ENCODE measurements around the gene NAV2. TPM values are rescaled to one million over a fixed set of nuclear protein-coding genes. Genes with fewer than 3 reads are reported as not detected.
A peak's percentile ranks its signal among the peaks of the same experiment; 100 is the strongest.

NAV2 gene
- total RNA-seq, 2 donors from 2014 or later = 21.3 to 45.3 TPM

DNA sequence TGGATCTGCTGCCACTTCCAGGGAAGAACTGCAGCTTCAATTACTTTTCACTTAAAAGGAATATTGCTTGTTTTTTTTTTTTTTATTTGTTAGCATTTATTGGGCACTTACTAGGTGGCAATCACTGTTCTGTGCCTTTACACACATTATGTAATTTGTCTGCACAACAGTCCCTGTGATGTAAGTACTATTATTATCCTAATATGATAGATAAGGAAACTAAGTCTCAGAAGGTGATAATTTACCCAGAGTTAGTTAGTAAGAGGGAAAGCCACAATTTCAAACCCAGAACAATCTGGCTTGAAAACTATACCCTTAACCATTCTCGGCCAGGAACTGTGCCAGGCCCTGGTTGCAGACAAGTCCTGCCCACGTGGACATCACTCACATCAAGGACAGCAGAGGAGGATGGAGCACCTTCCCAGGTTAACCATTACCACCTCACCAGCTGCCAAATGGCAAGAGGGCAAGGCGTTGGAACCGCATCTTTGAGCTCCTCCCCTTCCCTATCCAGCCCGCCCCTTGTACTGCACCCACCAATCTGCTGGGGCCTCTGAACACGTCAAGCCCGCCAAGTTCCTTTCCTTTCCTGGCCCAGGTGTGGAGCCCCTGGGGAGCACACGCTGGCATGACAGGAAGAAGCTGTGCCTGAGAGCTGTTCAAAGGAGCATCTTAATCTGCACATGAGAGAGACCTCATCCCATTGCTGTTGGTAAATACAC is 78.4 kb downstream of the NAV2 start:
- Histone ChIP-seq H3K4me3 (no peak overlapping the region), H3K36me3 (no peaks in the 10 kb centered on the region), H3K9me3 (no peaks in the 10 kb centered on the region), H3K27me3 (no peaks in the 10 kb centered on the region), H3K9ac (ENCODE audit: low read depth in 2 of 2, low read length in 2 of 2) (peak overlapping the region in 1 of 2 donors; percentile 7), H3K27ac (peak overlapping the region; percentile 58), H3K4me1 (peaks cover 14% of the 10 kb centered on the region)
- intact Hi-C loops (cut with DNase I) = no loop called here
- TF ChIP-seq, protein P1, sequence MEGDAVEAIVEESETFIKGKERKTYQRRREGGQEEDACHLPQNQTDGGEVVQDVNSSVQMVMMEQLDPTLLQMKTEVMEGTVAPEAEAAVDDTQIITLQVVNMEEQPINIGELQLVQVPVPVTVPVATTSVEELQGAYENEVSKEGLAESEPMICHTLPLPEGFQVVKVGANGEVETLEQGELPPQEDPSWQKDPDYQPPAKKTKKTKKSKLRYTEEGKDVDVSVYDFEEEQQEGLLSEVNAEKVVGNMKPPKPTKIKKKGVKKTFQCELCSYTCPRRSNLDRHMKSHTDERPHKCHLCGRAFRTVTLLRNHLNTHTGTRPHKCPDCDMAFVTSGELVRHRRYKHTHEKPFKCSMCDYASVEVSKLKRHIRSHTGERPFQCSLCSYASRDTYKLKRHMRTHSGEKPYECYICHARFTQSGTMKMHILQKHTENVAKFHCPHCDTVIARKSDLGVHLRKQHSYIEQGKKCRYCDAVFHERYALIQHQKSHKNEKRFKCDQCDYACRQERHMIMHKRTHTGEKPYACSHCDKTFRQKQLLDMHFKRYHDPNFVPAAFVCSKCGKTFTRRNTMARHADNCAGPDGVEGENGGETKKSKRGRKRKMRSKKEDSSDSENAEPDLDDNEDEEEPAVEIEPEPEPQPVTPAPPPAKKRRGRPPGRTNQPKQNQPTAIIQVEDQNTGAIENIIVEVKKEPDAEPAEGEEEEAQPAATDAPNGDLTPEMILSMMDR (IDR thresholded peaks at IDR 0.05) = no peak
- peak; percentile 94 for DNase-seq

DNA sequence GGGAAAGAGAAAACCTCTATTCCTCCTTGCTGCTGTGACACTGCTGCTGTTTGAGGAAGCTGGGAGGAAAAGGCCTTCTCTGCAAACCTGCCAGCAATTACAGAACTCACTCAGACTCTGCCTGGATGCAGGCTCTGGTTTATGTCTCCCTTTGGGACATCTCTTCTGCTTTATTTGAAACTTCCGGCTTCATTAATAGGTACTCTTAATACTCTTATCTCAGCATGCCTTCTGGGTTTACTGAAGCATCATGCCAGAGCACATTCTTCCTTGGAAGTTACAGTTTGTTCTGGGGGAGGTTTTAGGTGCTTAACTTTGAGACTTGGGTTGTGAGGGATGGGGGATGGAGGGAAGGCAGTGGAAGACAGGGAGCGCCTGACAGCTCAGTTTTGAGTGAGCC is 79.9 kb downstream of the NAV2 start:
- Histone ChIP-seq H3K36me3 (no peaks in the 10 kb centered on the region), H3K27ac (no peak overlapping the region), H3K4me1 (peaks cover 14% of the 10 kb centered on the region), H3K9ac (ENCODE audit: low read depth in 2 of 2, low read length in 2 of 2) (peak overlapping the region in 1 of 2 donors; percentile 64), H3K27me3 (no peaks in the 10 kb centered on the region), H3K4me3 (no peak overlapping the region), H3K9me3 (no peaks in the 10 kb centered on the region)
- intact Hi-C loops (cut with DNase I) = no loop called here
- DNase-seq = no peak
- TF ChIP-seq, protein P1 (IDR thresholded peaks at IDR 0.05) = no peak

DNA sequence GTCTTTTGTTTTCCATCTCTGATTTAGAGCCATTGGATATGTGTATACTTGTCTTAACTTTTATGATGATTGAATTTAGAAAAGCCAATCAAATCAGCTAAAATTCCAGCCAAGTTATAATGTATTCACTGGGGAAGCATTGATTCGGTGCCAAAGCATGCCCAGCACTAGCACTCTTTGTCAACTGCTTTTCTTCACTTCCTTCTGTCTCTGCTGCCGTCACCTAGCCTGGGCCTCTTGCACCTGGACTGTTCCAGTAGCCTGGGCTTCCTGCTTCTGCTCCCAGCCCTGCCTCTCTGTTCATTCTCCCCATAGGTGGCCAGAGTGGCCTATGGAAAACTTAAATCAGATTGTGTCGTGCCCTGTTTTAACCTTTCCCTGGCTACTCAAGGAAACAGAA is 80.7 kb downstream of the NAV2 start:
- peak; percentile 74 for DNase-seq
- intact Hi-C loops (cut with DNase I) = no loop called here
- peaks cover 14% of the 10 kb centered on the region for H3K4me1 ChIP-seq
- peak overlapping the region; percentile 12 for H3K27ac ChIP-seq
- H3K4me3 ChIP-seq = no peak overlapping the region
- H3K9ac ChIP-seq (ENCODE audit: low read depth in 2 of 2, low read length in 2 of 2) = peak overlapping the region in 1 of 2 donors; percentile 4
- no peaks in the 10 kb centered on the region for H3K27me3 ChIP-seq
- no peaks in the 10 kb centered on the region for H3K36me3 ChIP-seq
- no peaks in the 10 kb centered on the region for H3K9me3 ChIP-seq
- TF ChIP-seq, protein P1 (IDR thresholded peaks at IDR 0.05) = no peak

DNA sequence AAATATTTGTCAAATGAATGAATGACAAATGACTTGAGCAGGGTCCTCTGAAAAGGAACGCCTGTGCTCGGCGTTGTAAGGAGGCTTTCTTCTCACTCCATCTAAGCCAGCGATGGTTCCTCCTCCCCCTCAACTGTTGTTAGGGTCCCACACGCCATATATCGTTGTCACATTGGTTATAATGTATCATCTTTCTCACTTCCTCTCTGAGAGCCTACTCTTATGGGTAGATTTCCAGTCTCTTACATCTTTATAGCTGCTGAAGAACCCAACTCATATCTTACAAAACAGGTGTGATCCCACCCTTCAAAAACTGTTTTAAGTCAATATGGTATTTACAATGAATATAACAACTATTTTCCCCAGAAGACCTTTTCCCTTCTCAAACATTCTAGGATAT is 81.5 kb downstream of the NAV2 start:
- Histone ChIP-seq H3K27ac (no peak overlapping the region), H3K36me3 (no peaks in the 10 kb centered on the region), H3K4me1 (peaks cover 14% of the 10 kb centered on the region), H3K9me3 (no peaks in the 10 kb centered on the region), H3K27me3 (no peaks in the 10 kb centered on the region), H3K4me3 (no peak overlapping the region), H3K9ac (ENCODE audit: low read depth in 2 of 2, low read length in 2 of 2) (no peak overlapping the region)
- TF ChIP-seq, protein P1 (IDR thresholded peaks at IDR 0.05) = no peak
- intact Hi-C loops (cut with DNase I) = no loop called here
- DNase-seq = no peak

DNA sequence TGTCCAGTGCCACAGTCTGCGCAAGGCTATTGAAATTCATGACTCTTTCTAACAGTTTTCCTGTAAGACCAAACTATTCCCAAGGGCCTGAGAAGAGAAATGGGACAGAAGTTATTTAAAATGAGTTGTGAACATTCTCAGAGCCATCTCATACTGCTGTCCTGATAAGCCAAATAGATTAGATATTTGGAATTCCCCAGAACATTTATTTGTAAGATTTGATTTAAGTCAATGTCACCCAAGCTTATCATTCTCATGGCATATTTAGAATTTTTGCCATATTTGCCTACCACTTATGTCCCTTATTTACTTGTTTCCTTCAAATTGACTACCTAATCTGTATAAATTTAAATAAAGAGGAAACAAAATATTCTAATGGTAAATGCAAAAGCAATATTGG is 82.4 kb downstream of the NAV2 start:
- peaks cover 10% of the 10 kb centered on the region for H3K4me1 ChIP-seq
- intact Hi-C loops (cut with DNase I) = no loop called here
- DNase-seq = no peak
- no peak overlapping the region for H3K27ac ChIP-seq
- no peaks in the 10 kb centered on the region for H3K36me3 ChIP-seq
- H3K9ac ChIP-seq (ENCODE audit: low read depth in 2 of 2, low read length in 2 of 2) = no peak overlapping the region
- H3K27me3 ChIP-seq = no peaks in the 10 kb centered on the region
- H3K9me3 ChIP-seq = no peaks in the 10 kb centered on the region
- no peak overlapping the region for H3K4me3 ChIP-seq
- TF ChIP-seq, protein P1 (IDR thresholded peaks at IDR 0.05) = no peak

Data from colonic mucosa (tissue), 4 donors.